TTC549 (cell line): ENCODE measurements around the gene ANXA11.

Experiments used
- FAIRE-seq: peaks from 2 replicates; lab custom pipeline; 2012; peaks lifted over from hg19 to GRCh38; lab: Jason Lieb, UNC

The ANXA11 gene

DNA sequence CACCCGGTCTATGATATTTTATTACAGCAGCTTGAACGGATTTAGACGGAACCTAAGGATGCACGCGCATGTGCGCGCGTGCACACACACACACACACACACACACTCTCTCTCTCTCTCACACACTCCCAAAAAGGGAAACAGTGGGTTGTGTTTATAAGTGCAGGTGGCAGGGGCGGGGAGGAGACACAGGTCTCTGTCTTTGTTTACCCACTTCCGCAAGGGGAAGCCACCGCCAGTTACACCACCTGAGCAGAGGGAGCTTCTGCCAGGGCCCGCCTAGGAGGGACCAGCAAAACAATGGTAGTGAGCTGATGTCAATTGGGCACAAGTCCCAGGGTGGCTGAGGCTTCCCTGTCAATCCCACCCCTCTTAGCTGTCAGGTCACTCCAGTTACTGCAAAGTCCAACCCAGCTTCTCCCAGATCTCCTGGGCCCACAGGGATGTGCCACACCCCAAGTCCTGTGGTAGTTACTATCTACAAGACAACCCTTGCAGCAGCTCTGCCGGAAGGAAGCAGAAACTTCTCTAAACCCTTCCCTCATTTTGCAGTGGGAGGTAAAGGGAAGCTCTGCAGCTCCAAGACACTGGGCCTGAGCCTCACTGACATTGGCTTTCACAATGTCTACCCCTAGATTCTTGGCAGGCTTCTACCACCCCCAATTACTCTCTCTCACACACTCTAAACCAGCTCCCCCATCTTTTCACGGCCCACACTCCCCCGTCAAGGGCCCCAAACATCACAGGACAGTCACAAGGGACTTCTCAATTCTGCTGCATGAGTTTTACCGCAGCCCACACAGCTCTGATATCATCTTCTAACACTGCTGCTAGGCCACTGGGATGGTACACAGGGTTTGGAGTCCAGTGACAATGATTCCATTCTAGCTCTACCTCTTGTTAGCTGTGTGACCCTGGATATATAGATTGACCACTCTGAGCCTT lies 17.6 kb downstream of the ANXA11 start:
- FAIRE-seq = no peak

DNA sequence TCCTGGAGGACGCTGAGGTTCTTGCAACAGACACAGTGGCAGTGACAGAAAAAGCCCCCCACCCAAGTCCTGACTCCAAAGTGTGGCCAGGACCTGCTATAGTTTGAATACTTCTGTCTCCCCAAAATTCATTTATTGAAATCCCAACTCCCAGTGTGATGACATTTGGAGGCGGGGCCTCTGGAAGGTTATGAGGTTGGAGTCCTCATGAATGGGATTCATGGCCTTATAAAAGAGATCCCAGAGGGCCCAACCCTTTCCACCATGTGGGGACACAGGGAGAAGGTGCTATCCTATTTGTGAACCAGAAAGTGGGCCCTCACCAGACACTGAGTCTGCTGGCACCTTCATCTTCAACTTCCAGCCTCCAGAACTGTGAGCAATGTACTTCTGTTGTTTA lies 18.3 kb downstream of the ANXA11 start:
- no peak for FAIRE-seq

DNA sequence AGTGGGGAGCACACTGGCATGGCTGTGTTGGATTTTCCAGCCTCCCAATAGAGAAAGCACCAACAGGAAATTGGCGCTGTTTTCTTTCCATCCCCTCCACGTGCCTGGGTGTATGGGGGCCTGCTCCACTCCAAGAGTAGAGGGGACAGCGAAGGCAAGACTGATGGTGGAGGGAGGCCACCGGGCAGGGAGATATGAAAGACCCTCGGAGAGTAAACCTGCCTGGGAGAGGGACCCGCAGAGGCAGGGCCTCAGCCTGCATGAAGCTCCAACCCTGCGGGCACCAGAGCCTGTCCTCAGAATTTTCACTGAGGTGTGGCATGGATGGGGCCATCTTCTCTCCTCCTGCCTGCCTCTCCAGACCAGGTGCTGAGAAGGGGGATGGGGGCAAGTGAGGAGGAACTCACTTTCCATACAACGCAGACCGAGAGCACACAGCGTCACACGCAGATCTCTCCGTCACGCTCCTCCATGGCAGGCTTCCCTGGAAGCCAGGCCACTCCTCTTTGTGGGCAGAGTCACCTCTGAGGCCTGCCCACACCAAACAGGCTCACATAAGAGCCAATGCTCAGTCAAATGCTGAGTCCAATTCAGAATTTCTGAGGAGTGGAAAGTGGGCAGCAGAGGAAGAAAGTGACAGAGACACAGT lies 18.8 kb downstream of the ANXA11 start:
- no peak for FAIRE-seq

DNA sequence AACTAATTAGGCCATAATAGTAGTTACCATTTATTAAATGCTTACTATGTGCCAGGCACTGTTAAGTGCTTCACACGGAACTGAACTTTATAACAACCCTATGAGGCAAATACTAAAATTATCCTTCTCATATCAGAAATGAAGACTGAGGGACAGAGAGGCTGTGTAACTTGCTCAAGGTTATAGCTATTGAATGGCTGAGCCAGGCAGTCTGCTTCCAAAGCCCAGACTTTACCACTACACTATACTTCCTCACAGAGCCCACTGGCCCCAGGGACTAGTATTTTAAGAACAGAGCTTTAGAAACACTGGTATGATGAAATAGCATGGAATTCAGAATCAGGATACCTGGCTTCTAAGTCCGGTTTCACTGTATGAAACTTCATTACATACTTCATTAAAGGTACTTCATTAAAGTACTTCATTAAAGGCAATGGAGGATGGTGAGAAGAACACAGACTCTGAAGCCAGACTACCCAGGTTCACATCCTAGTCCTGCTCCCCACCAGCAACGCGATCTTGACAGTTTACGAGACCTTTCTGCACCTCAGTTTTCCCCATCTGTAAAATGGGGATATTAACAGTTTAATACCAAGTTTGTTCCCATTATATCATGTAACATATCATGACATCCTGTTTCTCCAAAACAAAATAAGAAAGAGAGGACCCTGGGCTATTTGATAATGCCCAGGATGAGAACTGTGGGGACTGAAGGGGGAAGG lies 19.6 kb downstream of the ANXA11 start:
- FAIRE-seq = no peak

DNA sequence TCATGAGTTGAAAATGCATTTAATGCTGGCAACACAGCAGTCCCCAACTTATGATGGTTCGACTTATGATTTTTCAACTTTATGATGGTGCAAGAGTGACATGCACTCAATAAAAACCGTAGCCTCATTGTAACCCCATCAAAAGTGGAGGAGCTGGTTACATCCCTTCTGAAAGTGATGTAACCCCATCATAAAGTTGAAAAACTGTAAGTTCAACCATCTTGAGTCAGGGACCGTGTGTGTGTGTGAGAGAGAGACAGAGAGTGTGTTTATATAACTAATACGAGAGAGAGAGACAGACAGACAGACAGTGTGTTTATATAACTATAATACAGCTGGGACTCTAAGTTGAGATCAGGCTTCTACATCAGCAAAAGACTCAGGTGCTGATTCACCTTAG lies 21.0 kb downstream of the ANXA11 start:
- no peak for FAIRE-seq

DNA sequence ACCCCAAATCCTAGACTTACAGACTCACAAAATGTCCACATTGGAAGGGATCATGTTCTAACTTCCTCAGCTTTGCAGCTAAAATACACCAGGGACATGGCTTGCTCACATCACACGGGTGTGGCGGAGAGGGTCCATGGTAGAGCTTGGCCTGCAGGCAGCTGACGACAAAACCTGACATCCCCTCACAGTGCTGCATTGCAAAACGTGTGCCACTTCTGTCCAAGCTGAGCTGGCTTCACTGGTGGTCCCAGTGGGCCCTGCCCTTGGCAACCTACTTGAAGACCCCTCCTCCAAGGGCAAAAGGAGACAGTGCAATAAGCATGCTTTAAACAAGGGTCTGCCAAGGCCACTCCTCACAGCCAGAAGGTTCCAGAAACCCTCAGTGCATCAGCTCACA lies 21.9 kb downstream of the ANXA11 start:
- no peak for FAIRE-seq

DNA sequence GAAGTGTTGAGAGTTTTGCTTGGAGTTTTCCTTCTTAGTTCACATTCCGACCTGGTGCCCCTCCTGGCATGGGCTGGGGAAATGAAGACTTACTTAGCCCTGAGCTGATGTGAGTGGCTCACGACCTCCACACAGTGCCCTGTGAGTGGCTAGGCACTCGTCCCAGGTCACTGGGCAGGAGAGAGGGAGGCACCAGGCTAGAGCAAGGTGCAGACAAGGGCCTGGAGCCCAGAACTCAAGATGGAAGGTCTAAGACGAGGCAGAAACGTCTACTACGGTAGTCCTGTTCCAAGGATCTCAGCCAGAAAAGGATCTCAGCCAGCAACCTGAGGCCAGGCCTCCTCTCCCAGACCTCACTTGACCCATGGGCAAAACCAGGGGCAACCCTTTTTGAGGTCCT lies 22.4 kb downstream of the ANXA11 start:
- FAIRE-seq = no peak

DNA sequence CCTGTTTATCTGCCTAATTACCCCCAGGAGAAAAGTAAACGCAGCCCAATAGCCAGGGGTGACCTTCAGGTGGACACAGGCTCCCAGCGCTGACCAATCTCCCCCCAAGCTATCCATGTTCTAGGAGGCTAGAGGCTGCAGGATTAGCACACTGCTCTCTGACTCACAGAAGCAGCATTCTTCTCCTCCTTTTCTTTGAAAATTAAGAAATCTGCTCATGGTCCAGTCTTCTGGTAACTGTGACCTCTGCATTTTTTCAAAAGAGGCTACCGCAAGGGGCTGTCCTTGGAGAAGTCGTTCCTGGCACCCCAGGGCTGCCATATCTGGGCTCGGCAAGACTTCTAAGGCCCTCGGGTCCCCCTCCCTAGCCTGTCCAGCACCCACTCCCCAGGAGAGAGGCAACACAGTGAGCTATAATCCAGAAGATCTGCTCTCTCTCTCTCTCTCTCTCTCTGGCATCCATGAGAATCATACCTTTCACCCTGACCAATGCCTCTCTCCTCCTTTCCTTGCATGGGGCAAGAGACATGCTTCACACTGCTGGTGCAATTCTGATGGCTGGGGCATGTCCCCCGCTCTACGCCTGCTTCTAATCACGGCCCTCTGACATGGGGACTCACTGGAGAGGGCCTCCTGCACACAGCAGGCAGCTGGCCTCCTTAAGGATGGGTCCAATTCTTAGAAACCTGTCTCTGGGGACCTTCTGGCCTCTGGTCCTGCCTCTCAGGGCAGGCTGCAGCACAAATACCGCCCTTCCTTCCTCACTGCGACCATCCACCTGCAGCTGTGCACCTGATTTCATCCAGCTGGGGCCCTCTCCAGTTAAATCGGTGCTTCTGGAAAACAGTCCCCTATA lies 27.3 kb downstream of the ANXA11 start:
- FAIRE-seq = no peak

DNA sequence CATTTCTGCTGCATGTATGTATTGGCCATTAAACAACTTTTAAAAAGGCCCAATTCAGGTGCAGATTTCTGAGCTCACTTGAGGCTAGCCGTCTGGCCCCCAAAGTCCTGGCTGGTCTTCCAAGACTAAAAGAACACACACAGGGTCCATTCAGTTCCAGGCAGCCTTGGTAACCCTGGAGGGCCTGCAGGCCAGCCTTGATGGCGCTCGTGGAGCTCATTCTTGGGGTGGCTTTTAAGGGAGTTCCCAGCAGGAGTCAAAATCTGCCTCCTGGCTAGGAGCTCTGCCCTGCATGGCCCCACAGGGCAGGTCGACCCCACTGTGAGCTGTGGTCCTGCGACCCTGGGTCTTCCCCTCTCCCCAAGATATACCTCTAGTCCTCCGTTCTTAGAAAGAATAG lies 28.8 kb downstream of the ANXA11 start:
- no peak for FAIRE-seq

DNA sequence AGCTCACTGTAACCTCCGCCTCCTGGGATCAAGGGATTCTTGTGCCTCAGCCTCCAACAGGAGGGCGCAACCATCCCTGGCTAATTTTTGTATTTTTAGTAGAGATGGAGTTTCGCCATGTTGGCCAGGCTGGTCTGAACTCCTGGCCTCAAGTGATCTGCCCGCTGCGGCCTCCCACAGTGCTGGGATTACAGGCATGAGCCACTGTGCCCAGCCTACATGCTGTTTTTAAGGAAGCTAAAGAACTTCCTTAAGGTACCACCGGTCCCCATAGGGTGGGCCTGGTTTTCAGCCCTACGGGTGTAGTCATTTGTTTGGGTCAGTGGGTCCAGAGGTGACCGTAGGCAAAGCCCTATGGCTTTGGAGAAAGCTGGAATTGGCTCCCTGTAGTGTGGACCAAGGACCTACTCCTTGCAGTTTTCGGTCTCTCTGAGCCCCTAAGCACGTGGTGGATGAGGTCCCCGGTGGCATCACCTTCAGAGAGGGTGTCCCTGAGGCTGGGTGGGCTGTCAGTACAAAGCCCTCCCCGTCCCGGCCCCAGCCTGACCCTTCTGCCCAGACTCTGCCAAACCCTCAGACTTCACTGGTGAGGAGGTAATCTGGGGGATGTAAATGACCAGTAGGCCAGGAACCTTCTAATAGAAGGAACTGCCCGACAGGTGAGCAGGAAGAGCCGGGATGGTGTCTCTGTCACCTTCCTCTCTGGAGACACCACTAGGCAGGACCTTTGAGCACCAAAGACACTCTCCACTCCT lies 30.5 kb downstream of the ANXA11 start:
- FAIRE-seq = no peak

DNA sequence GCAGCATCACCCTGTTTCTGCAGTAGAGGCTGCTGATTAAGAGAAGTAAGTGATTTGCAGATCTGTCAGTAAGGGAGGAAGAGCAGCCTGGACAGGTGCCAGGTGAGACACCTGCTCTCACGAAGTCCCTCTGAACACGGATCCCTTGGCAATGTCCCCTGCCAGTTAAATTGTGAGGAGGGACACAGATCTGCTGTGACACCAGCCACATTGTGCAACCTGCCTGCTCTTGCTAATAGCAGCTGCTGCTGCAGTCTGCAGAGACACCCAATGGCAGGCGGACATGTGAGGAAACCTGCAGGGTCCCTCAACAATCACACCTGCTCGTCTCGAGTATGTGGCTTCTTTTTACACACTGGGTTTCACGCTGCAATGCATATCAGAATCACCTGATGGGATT lies 31.9 kb downstream of the ANXA11 start:
- no peak for FAIRE-seq

DNA sequence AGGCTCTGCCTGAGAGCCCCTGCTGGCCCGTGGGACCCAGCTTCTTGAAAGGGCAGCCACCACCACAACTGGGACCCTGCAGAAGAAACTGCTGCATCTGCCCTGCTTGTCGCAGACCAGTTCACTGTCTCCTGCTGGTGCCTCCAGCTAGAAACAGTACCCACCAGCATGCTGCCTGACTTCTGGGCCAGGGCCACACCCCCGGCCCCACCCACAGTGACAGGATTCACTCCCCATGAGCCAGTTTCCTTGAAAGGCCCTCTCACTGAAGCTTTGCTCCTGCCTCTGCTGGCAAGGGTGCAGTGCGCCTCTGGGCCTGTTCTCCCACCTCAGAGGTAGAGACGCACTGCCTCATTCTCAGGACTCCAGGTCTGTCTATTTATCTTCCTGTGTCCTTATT lies 32.4 kb downstream of the ANXA11 start:
- no peak for FAIRE-seq

DNA sequence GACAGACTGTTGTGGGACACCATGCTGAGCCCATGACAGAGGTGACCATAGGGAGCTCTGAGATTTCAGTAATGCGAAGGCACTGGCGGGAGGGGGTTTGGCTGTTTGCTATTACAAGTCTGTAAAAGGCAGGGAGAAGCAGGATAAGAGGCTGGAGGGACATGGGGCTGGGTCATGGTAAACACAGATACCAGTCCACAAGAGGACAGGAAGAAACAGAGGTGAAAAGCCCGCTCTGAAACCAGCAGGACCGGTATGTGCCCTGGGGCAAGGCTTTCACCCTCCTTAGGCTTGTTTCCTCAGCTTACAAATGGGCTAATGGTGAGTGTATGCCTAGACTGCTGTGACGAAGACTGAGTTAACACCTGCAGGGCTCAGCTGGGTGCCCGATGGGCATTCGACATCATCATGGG lies 34.1 kb downstream of the ANXA11 start:
- no peak for FAIRE-seq

DNA sequence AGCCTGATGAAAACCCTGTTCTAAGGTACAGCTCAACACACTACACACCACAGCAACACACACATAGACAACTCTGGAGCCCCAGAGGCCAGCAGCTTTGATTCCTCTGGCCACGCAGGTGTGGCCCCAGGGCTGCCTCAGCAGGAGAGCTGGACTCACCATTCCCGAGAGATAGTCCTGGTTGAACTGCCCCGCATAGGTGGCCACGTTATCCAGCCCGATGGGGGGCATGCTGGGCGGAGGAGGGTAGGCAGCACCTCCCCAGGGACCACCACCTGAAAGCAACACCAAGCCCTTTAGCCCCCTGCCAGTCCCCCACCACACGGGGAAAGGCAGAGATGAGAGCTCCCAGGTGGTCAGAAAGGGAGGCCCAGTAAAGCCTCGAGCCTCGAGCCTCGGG lies 34.7 kb downstream of the ANXA11 start:
- FAIRE-seq = no peak

DNA sequence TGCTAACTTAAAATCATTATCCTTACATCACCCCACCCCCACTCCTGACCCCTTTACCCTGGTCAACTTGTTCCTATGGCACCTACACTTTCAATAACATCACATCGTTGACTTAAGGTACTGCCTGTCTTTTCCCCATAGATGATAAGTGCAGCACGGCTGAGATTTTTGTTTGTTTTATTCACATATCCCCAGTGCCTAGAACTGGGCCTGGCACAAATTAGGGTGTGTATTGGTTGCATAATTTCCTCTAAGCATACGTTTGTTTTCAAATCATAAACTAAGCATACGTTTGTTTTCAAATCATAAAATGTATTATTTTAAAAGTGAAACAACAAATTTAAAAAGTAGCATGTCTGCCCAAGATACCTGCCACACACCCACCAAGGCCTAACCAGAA lies 35.3 kb downstream of the ANXA11 start:
- no peak for FAIRE-seq

DNA sequence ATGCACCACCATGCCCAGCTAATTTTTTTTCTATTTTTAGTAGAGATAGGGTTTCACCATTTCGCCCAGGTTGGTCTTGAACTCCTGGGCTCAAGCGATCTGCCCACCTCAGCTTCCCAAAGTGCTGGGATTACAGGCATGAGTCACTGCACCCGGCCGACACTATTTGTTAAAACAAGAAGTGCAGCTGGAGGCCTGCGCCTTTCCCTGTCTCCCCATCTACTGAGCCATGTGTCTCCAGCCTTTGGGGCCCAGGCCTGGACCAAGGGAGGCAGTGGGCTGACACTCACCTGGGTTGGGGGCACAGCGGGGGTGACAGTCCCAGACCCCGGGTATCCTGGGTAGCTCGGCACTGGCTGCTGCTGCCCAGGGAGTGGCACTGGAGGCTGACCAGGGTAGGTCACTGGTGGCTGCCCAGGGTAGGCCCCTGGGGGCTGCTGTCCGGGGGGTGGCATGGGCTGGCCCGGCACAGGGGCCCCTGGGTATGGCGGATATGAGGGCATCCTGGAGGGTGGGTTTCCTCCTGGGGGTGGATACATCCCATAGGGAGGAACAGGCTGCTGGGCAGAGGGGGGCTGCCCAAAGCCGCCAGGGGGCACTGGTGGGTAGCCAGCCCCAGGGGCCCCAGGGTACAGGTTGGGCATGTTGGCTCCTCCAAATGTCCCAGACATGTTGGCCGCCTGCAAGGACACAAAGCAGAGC lies 36.5 kb downstream of the ANXA11 start:
- FAIRE-seq = no peak

DNA sequence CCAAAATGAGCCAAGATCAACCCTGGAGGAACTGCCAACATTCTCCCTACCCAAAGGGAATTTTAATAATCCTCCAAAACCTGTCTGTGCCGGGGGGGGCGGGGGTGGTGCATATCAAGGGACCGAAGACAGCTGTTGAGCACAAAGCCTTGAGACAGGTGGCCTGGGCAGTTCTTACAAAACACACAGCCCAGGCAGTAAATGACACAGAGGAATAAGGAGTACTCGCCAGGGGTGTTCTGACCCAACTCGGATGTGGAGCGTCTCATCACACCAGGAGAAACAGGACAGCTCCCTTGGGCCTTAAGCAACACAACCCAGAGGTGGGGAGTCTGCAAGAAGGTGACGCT lies 37.2 kb downstream of the ANXA11 start:
- no peak for FAIRE-seq

DNA sequence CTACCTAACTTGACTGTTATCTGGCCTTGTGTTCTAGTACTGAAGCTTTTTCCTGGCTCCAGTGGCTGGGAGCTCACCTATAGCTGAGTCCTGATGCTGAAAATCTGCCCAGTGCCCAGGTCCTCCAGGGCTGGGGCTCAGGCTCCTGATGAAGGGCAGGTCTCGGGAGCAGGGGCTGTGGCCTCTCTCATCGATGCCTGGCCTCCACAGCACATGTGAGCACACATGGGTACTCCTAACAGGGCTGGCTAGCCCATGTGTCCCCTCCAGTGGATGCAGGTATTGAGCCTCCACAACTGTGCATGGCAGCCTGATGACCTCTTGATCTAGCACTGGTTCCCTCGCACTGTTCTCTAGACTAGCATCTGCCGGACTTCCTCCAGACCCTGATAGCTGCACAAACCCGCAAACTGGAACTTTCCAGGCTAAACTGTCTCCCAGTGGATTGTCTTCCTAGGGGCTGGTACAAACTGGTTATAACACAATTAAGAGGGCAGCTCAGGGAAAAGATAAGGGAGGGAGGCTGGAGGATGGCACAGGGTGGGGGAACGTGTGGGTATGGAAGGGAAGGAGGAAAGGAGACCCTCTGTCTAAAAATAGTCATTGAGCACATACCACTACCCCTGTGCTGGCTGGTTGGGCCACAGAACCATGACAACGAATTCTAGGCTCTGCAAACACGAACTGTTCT lies 37.7 kb downstream of the ANXA11 start:
- FAIRE-seq = no peak

DNA sequence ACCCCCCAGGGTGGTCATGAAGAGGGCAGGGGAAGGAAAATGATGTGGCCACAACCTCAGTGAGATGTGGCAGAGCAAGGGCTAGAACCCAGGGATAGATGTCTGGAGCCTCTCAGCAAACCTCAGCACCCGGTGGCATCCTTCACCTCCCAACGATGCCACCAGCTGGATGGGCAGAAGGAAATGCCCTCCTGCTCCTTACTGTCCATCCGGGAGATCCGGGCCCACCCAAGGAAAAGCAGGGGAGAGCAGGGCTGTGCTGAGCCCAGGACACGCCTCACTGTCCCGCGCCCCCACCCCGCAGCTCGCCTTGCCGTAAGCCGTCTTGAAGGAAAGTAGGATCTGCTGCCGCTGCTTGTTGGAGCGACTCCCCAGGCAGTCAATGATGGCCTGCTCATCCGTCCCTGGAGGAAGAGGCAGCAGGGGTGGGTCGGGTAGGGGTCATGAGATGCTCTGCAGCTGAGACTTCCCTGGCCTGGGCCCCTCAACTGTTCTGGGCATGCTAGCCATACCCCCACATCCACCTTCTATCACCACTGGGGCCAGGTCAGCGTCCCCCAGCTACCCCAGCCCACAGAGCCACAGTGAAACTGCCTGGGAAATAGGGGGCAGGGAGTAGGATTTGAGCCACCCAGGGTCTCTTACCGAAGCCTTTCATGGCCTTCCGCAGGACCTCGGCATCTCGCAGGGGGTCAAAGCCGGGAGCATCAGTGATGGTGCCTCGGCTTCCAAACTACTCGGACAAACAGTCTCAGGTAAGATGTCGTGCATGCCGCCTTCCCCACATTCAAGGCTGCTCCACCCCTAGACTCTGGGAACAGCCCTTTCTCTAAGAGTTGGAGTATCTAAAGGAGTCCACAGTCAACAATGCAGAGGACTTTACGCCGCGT lies 38.5 kb downstream of the ANXA11 start:
- no peak for FAIRE-seq
